ENCODE measurements around the gene RCC1.

RCC1 gene

DNA sequence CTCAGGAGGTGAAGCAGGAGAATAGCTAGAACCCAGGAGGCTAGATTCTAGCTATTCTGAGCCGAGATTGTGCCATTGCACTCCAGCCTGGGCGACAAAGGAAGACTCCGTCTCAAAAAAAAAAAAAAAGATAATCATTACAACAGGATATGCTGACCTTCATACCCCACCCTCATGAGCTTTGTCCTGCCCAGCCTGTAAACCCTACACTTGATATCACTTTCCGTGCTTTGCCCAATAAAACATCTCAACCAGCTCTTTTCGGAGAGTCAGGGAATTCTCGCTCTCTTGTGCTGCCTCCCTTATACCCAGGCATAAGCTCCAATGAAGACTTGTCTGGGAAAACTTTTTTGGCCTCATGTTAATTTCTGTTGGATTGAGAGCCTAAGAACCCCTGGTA, 45.5 kb downstream of the RCC1 start:
- TF ChIP-seq, protein P1, sequence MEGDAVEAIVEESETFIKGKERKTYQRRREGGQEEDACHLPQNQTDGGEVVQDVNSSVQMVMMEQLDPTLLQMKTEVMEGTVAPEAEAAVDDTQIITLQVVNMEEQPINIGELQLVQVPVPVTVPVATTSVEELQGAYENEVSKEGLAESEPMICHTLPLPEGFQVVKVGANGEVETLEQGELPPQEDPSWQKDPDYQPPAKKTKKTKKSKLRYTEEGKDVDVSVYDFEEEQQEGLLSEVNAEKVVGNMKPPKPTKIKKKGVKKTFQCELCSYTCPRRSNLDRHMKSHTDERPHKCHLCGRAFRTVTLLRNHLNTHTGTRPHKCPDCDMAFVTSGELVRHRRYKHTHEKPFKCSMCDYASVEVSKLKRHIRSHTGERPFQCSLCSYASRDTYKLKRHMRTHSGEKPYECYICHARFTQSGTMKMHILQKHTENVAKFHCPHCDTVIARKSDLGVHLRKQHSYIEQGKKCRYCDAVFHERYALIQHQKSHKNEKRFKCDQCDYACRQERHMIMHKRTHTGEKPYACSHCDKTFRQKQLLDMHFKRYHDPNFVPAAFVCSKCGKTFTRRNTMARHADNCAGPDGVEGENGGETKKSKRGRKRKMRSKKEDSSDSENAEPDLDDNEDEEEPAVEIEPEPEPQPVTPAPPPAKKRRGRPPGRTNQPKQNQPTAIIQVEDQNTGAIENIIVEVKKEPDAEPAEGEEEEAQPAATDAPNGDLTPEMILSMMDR (IDR thresholded peaks at IDR 0.05; ENCODE audit: control insufficient read depth, extremely low read depth, insufficient read depth), result no peak
- no peak overlapping the region for H3K4me3 ChIP-seq (ENCODE audit: low read depth, low read length)
- DNase-seq (ENCODE audit: low read depth), result no peak

- peak within 1 kb of the TSS; percentile 85 for H3K4me3 ChIP-seq (ENCODE audit: low read depth, low read length)
- TF ChIP-seq, protein P1 (IDR thresholded peaks at IDR 0.05; ENCODE audit: control insufficient read depth, extremely low read depth, insufficient read depth), result no peak
- DNase-seq (ENCODE audit: low read depth), result peak; percentile 92
Observed at GRCh38 chr1:28552758-28553663, 47.2 kb downstream of the RCC1 start, which contains the start of gene TRNAU1AP. Gene TRNAU1AP, plus strand, starts transcription at chr1:28553085. Its CDS starts 26 bp downstream, at chr1:28553111.

GRCh38 chr1:28560886-28561285, 55.0 kb downstream of the RCC1 start:
- no peak overlapping the region for H3K4me3 ChIP-seq (ENCODE audit: low read depth, low read length)
- TF ChIP-seq, protein P1 (IDR thresholded peaks at IDR 0.05; ENCODE audit: control insufficient read depth, extremely low read depth, insufficient read depth), result no peak
- DNase-seq (ENCODE audit: low read depth), result no peak

DNA sequence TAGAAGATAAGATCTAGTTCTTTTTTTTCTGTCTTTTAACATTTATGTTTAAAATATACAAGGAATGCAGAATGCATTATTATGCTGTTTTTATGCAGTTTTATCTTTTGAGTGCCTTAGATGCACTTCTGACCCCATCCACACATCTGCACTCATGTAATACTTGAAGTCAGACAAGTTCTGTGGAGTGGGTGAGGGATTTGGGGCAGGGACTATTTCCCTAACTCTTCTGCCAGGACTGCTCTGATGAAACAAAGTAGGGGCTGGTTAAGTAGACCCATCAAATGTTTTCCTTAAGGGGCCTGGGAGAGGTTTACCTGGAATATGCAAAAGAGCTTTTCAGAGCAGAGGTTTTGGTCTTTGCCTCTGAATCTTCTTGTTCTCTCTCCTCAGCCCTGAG, 58.5 kb downstream of the RCC1 start:
- no peak for DNase-seq (ENCODE audit: low read depth)
- TF ChIP-seq, protein P1 (IDR thresholded peaks at IDR 0.05; ENCODE audit: control insufficient read depth, extremely low read depth, insufficient read depth), result no peak
- no peak overlapping the region for H3K4me3 ChIP-seq (ENCODE audit: low read depth, low read length)

- TF ChIP-seq, protein P1 (IDR thresholded peaks at IDR 0.05; ENCODE audit: control insufficient read depth, extremely low read depth, insufficient read depth), result no peak
- H3K4me3 ChIP-seq (ENCODE audit: low read depth, low read length), result no peak overlapping the region
- DNase-seq (ENCODE audit: low read depth), result no peak
Observed at GRCh38 chr1:28565040-28565439, 59.2 kb downstream of the RCC1 start.

DNA sequence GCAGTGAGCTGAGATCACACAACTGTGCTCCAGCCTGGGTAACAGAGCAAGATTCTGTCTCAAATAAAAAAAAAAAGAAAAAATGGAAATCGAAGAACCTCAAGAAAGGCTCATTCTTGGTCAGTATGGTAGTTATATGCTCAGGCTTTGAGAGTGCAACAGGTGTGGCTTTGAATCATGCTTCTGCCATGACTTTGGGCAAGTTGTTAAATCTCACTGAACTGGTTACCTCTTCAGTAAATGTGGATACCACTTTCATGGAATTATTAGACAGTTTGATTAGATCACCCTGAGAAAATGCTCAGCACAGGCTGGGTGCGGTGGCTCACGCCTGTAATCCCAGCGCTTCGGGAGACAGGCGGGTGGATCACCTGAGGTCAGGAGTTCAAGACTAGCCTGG, 59.9 kb downstream of the RCC1 start:
- TF ChIP-seq, protein P1 (IDR thresholded peaks at IDR 0.05; ENCODE audit: control insufficient read depth, extremely low read depth, insufficient read depth), result no peak
- H3K4me3 ChIP-seq (ENCODE audit: low read depth, low read length), result no peak overlapping the region

More for the DNA sequence above, 59.9 kb downstream of the RCC1 start:
- no peak for DNase-seq (ENCODE audit: low read depth)
